ENCODE results near the gene LRIG3. TPM values are rescaled to one million over a fixed set of nuclear protein-coding genes. Genes with fewer than 3 reads are reported as not detected.

Gene LRIG3
- total and polyA plus RNA-seq, 8 donors = 26.8 to 61.1 (median 40.6) TPM

GRCh38 chr12:58832920-58833319, 87.4 kb downstream of the LRIG3 start:
- TF ChIP-seq CTCF (IDR thresholded peaks at IDR 0.05) = no peak
- Histone ChIP-seq H3K4me3 (no peak overlapping the region), H3K27me3 (no peaks in the 10 kb centered on the region), H3K27ac (no peak overlapping the region), H3K4me1 (no peaks in the 10 kb centered on the region), H3K36me3 (no peaks in the 10 kb centered on the region), H3K9me3 (peaks cover 0 to 11% of the 10 kb centered on the region in 2 donors)
- ATAC-seq = no peak
- intact Hi-C loops (cut with DNase I) = no loop called here
- DNase-seq = no peak
